GM10248 (cell line): Measurements from ENCODE around the gene GFOD2.

Experiments
- CTCF ChIA-PET: fragments of 300-600 bp; sonication (Branson Sonifier 250); formaldehyde crosslinking; extraction: SDS; loops from one replicate; lab custom pipeline; 2021; ENCODE audit warnings: antibody characterized with exemption; lab: Yijun Ruan, JAX
- POLR2A ChIA-PET: fragments of 350-650 bp; sonication (Branson Sonifier 250); formaldehyde crosslinking; extraction: SDS; loops from one replicate; lab custom pipeline; 2020; ENCODE audit warnings: antibody characterized with exemption; lab: Yijun Ruan, JAX
- DNase-seq: peaks from one replicate; pipeline ENCODE4 v3.0.0; 2012; ENCODE audit errors: extremely low spot score
- CTCF ChIP-seq: IDR thresholded peaks from 2 replicates; pipeline ENCODE4 v1.5.1; 2012; ENCODE audit warnings: mild to moderate bottlenecking, low read depth; ENCODE audit errors: extremely low read depth, missing control alignments, control extremely low read depth

The GFOD2 gene

GRCh38 chr16:67720236-67720635 lies 1.1 kb upstream of the GFOD2 start:
- ChIA-PET CTCF (interaction anchor here (1.2 to 1.8 kb wide), 6 partner anchors 9 to 199 kb away, joined by 3 to 9 read pairs (median 6); partner anchors contain the start of gene CTCF), POLR2A (interaction anchor here (0.6 kb wide), 1 partner anchor 205 kb away, joined by 4 read pairs; no protein-coding TSS in a partner anchor)
- no peak for DNase-seq
- no peak for TF ChIP-seq CTCF

GRCh38 chr16:67719778-67720144 lies 645 bp upstream of the GFOD2 start:
- TF ChIP-seq CTCF, result no peak
- CTCF ChIA-PET, result interaction anchor here (0.7 to 3.1 kb wide), 14 partner anchors 9 to 239 kb away, joined by 3 to 15 read pairs (median 6); partner anchors contain the start of genes ATP6V0D1, CARMIL2, CTCF and TSNAXIP1
- DNase-seq, result no peak
- POLR2A ChIA-PET, result interaction anchor here (0.5 to 0.9 kb wide), 2 partner anchors 76 to 87 kb away, joined by 3 to 6 read pairs; partner anchors contain the start of genes RANBP10 and TSNAXIP1

- TF ChIP-seq CTCF, result no peak
- ChIA-PET CTCF (interaction anchor here (0.7 to 3.1 kb wide), 11 partner anchors 9 to 197 kb away, joined by 3 to 15 read pairs (median 3); partner anchors contain the start of gene CARMIL2), POLR2A (interaction anchor here (0.6 to 1.2 kb wide), 4 partner anchors 14 to 1147 kb away, joined by 3 to 9 read pairs (median 5); partner anchors contain the start of genes RANBP10 and TSNAXIP1)
- DNase-seq, result no peak
These were observed 458 bp downstream of the GFOD2 start for GRCh38 chr16:67718668-67719047.

GRCh38 chr16:67716097-67716496 lies 3.0 kb downstream of the GFOD2 start:
- DNase-seq, result no peak
- ChIA-PET CTCF (interaction anchor here (1.6 kb wide), 2 partner anchors 53 to 101 kb away, joined by 3 to 6 read pairs; no protein-coding TSS in a partner anchor), POLR2A (no interaction called here)
- TF ChIP-seq CTCF, result no peak

- CTCF ChIA-PET, result interaction anchor here (0.7 to 1.9 kb wide), 9 partner anchors 12 to 227 kb away, joined by 3 to 4 read pairs (median 3); partner anchors contain the start of gene CARMIL2
- no peak for TF ChIP-seq CTCF
- POLR2A ChIA-PET, result interaction anchor here (0.8 kb wide), 1 partner anchor 370 kb away, joined by 4 read pairs; no protein-coding TSS in a partner anchor
These were observed 4.6 kb downstream of the GFOD2 start for GRCh38 chr16:67714522-67714921.

GRCh38 chr16:67713647-67714273 lies 5.4 kb downstream of the GFOD2 start:
- ChIA-PET POLR2A (no interaction called here), CTCF (interaction anchor here (0.7 to 1.9 kb wide), 6 partner anchors 29 to 226 kb away, joined by 3 to 4 read pairs (median 3); partner anchors contain the start of gene CARMIL2)
- no peak for DNase-seq
- TF ChIP-seq CTCF, result no peak

More at GRCh38 chr16:67714522-67714921, 4.6 kb downstream of the GFOD2 start:
- no peak for DNase-seq
